NCI-H187 treated with DMSO at 0.1 percent for 48 hours (cell line): ENCODE measurements around the gene CWC27.
A peak's percentile ranks its signal among the peaks of the same experiment; 100 is the strongest.

Experiments
- DNase-seq: peaks from one replicate; lab custom pipeline; 2025; lab: John Stamatoyannopoulos, UW

The CWC27 gene

DNA sequence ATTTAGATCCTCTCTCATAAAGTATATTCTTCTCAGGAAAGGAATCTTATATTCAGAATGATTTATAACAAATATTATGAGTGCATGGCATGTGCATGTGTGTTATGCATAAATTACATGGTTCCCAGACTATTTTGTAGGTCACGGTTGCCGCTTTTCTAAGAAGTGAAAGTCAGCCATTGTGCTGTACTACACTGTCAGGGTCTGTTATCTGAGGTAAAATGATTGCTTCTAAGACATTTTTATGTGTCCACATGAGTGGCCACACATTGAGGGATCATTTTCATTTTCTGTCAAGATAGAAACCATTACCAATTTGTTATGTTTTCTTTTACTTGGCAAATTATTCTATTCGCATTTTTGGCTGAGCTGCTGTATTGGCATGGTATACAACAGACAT lies 210.8 kb downstream of the CWC27 start:
- DNase-seq: no peak

DNA sequence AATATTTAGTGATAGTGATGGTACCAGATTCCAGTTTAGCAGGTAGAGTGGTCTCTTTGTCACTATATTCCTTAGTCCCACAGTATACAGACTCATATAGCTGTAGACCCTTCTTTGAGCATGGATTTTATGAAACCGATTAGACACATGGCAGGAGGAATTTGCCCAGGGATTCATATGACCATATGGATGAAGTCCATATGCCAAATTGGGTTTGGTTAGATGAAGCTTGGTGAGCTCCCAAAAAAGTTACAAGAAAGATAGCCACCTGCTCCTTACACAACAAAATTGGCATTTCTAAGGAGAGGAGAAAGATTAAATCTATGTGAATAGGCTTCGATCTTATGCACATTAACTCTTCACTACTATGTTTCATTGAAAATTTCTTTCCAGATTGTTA lies 211.4 kb downstream of the CWC27 start:
- no peak for DNase-seq

DNA sequence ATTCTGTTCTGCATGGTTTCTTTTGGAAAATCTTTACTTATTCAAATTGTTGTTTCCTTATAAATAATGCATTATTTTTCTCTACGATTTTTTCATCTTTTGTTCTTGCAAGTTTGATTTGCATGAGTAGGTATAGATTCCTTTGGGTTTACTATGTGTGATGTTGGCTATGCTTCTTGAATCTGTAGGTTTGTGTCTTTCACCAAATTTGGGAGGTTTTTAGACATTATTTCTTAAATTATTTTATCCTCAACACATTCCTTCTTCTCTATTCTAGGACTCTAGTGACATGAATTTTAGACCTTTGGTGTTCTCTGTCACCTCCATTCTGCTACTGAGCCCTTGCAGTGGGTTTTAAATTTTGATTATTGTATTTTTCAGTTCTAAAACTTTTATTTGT lies 219.0 kb downstream of the CWC27 start:
- no peak for DNase-seq

DNA sequence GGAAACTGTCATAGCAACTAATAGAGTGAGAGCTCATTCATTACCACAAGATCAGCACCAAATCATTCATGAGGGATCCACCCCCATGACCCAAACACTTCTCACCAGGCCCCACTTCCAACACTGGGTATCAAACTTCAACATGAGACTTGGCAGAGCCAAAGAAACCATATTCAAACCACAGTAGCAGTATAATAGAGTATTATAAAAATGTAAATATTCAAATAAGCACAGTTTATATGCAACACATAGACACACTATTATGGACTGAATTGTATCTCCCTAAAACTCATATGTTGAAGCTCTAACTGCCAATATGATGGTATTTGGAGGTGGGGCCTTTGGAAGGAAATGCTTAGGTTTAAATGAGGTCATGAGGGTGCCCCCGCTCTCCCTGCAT lies 240.5 kb downstream of the CWC27 start:
- DNase-seq: no peak

DNA sequence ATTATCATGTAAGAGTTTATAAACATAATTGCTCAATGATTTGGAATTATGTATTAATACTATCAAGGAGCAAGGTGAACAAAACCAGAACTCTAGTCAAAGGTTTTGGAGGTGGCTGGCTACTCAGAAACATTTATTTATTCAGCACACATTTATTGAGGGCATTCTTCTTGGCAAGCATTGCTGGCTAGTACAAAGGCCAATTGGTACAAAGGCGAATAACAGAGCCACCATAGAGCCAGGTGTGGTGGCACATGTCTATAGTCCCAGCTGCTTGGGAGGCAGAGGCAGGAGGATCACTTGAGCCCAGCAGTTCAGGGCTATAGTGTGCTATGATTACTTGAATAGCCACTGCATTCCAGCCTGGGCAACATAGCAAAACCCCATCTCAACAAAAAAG lies 242.1 kb downstream of the CWC27 start:
- no peak for DNase-seq

DNA sequence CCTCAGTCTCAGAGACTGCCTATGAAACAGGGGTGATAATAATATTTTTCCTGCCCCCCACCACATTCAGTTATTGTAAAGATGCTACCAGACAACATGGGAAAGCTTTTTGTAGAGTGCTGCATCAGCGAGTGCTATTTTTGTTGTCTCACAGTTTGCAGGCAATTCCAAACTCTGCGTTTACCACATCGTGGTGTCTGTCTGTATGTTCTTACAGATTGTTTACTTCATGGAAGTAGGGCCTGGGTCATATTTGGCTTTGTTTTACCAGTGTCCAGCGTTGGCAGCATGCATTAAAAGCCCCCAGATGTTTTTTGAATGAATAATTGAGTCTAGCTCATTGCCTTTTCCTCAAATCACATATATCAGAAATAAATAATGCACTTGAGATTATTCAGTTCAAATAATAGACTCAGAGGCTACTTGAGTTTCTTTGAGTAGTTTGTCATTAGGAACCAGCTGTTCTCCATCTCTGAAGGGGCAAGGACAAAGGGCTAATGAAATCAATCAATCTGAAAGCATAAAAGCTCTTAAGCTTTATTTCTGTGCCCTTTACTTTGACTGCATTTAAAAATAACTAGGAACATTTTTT lies 243.7 kb downstream of the CWC27 start:
- no peak for DNase-seq

DNA sequence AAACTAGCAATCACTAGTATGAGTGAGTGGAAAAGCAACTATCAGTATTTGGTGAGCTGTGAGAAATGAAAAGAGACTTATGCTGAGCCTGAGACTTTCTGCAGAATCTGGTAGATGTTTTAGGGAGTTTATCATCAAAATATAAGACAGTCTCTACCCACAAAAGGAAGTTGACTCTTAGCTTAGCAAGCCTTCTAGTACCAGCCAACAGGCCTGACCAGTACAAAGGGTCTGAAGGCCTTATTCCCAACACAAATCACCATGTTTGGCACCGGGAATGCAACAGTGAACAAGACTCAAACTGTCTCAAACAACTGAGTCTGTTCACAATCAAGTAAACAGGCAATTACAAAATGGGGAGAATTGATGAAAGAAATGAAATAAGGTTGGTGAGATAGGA lies 244.4 kb downstream of the CWC27 start:
- DNase-seq: no peak

DNA sequence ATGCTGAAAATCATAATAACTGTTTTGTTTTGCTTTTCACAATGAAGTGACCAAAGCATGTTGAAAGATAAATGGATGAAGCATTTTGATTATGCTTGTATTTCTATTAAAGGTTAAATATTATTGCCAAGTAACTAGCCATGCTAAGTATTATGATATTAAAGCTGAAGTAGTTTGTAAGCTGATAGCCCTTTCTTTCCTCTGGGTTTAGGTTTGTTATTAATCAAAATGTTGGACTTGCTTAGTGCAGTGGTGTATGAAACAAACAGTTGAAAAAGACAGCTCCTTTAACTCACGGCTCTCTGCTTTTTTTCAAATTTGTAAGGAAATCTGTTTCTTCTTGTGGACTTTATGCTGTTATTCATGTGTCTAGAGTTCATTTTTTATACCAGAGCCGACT lies 246.0 kb downstream of the CWC27 start:
- no peak for DNase-seq

DNA sequence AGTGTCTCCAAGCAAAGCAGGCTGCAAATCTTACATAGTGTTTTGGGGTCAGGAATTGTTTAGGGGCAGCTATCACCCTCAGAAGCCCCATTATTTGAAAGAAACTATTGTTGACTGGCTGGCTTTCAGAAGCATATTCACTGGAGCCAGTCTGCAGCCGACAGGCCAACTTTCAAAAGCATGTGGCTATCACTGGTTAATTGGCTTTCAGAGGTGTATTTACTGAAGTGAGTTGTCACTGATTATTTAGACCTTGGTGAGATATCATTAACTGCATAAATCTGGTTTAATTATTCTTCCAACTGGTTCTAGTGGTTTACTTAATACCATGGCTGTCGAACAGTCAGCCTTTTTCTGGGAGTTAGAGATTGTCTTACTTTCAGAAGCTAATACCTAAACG lies 247.0 kb downstream of the CWC27 start:
- DNase-seq: no peak

DNA sequence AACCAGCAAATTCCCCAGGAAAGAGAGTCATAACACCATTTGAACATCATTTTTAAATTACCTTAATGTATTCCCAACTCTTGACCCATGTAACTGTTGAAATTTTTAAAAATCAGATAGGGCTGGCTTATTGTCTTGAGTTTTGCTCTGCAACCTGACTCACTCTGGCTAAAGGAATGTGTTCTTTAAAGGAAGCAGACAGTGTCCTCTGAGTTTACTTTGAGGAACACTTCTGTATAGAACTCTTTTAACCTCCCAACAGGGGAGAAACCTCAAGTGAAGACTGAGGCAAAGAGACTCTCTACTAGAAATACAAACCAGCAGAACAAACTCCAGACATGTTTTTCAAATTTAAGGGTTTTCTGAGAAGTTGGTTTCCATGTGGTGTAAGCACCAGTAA lies 248.9 kb downstream of the CWC27 start:
- no peak for DNase-seq

DNA sequence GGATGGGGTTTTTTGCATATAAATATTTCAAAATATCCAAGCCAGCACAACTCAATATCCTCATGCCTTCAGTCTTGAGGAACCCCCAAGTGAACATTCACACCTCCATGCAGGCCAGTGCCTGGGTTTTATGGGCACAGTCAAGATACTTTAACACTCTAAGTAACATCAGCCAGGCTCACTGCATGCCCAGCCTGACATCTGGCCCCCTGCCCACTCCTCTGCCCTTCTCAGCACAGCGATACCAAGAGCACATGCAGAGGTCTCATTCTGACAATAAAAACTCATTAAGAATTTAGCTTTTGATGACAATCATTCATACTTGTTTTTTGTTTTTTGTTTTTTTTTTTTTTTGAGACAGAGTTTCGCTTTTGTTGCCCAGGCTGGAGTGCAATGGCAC lies 250.0 kb downstream of the CWC27 start:
- no peak for DNase-seq

DNA sequence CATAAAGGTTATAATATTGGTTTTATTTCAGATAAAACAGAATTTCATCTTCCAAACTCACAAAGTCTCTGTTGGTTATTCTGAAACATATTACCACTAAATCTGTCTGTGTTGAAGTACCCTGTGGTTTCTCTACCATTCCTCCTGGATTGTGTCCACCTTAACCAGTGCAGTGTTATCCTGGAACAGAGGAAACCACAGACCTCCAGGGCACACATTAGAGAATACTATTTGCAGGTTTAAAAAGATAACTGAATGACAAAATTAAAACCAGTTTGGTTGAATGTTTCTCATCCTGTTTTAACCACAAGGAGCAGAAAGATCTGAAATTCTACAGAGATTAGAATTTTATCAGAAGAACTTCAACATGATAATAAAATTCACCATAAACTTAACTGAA lies 251.8 kb downstream of the CWC27 start:
- no peak for DNase-seq

DNA sequence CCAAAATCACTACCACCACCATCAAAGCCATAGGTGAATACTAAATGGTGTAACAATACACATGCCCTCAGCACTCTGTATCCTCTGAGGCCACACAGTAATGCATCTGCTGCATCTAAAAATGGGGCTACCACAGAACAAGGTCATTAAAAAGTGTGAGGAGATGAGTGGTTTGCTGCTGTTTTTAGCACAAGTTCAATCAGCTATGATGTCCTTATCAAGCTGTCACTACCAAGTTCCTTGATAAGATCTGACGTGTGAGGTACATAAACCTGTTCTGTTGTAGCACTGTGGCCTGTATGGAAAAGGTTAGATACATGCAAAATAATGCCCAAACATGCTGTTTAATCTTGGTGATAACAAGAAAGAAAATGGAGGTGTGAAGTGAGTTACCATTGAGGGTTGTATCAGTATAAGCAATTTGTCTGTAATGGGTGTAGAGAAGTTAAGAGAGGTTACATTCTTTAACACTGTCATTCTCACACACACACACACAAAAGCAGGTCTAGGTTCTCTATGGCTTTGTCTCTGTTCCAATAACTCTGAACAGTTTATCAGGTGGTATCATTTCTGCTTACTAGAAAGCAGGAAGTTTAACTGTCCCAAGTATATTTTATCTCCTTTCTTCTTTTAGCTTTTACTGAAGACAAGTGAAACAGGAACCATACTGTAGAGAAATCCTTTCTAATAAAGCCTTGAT lies 252.9 kb downstream of the CWC27 start:
- no peak for DNase-seq

DNA sequence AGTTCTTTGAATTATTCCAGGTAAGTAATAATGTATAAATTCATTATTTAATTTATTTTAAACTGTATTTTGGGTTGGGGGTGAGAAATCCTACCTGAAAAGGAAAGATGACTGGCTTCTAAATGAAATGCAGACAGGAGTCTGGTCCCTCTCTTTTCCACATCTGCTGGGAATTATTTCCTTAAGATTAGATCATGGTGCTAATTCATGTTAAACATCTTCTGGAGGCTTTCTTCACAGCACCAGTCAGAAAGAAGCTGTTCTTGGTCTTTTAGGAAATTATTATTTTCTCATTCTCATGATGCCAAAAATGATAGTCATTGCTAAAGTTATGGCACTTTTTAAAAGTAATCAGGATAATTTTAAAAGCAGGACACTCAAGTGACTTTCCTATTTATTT lies 254.2 kb downstream of the CWC27 start:
- DNase-seq: no peak

DNA sequence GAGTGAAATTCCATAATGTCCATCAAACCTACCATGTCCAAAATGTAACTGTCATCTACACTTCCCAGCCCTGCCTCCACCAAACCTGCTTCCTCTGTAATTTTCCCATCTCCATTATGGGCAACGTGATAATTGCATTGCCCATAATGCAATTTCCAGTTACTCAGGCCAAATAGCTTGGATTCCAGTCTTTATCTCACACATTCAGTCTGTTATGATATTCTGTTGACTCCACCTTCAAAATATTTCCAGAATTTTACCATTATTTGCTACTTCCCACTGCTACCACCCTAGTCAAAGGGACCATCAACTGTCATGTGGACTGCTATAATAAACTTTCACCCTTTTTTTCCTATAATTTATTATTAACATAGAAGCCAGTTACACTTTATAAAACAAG lies 256.0 kb downstream of the CWC27 start:
- no peak for DNase-seq

DNA sequence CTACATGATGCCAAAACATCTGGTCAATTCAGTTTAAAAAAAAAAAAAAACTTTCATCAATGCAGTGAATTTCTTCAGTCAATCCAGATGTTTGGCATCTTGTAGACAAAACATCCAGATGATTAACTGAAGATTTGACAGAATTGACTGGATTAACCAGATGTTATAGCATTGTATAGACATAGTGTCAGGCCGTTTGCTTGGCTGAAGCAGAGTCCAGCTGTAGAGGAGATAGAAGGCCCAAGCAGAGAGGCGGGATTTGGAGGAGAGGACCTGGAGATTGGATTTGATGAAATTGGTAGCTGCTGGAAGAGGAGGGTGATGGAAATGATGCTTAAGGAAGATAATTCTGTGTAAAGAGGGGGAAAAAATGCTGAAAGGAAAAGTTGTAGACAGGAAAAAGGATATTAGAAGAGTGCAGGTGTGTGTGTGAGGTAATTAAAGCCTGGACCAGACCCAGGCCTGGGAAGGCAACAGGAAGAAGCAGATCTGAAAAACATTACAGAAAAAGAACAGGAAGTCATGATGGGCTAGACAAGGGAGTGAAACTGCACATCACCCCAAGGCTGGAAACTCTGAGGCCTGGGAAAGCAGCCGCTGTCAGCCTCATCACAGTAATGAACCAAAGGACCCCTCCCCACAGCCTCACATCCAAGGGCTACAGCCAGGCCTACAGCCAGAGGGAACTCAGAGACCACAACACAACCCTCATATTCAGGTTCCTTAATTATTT lies 258.3 kb downstream of the CWC27 start:
- no peak for DNase-seq

DNA sequence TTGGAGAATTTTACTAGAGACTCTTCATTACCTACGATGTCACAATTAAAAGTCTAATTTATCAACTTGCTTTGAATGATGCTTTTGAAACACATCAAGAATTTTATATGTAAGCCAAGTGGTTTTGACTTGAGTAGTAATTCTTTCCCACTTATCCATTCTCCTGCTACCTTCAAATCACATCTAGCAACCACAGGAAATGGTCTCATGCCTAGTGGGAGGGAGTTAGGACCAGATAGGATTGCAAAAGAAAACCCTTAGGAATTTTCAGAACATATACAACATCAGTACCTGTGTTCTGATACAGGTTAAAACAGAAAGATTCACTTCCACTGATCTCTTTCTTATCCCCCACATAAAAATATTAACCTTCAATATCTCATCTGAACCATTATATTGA lies 260.4 kb downstream of the CWC27 start:
- DNase-seq: no peak

DNA sequence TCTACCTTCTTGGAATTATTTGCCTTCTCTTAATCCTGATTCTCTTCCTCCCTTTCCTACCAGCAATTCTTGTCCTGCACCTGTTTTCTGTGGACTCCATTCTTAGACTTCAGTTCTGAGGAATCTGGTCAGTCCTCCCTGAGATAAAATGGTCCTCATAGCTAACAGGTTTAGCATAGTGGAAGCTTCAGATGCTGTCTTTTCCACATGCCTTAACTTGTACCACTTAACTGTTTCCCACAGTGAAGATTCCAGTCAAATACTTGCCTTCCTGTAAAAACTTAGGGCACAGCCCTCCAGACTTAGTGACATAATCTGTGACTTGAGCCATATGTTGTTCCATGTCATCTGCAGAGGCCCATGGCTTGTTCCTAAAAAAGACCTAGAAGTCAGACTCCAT lies 261.3 kb downstream of the CWC27 start:
- DNase-seq: no peak

DNA sequence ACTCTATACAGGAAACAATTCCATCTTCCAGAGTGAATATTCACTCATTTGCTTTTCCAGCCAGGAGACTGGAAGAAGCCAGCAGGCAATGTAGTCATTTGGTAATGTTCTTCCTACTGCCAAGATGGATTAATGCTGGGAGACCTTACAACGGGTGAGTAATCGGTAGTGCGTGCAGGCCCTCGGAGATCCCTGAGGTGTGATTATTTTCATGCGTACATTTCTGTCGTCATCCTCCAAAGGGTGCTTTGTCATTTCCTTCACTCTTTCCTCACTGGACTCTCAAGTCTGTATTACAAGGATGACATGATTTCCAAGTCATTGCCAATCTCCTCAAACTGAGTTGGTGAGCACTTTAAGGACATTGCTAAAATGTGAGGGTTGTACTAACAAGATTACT lies 263.5 kb downstream of the CWC27 start:
- no peak for DNase-seq

DNA sequence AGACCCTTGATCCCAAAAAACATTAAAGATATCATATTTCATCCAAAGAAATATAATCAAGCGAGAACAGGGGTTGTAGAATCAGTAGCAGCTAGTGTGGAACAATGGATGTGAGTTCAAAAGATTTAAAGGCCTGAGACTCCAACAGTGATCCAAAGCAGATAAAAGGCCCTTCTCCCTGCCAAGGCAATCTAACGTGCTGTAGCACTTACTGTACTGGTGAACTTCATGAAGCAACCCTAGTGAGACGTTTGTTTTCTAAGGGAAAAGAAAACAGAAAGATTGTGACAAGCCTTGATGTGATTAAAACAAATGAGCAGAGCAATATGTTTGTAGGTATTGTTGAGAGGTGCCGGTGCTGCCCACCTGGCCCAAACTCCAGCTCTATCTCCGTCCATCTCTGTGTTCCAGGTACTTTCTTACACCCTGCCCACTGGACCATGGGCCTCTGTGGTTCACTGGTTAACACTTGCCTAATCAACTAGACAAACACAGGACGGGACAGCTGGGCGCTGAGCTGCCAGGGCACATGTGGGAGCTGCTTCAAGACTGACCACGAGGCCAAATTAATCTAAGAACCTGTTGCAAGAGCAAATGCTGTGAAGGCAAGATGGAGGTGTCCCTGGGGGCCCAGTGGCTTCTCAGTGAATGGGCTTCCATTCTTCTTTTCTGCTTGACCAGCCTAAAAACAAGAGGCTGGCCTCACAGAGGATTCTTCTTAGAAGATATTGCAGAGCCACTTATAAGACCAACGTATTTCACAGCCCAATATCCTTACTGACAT lies 265.5 kb downstream of the CWC27 start:
- DNase-seq: no peak

DNA sequence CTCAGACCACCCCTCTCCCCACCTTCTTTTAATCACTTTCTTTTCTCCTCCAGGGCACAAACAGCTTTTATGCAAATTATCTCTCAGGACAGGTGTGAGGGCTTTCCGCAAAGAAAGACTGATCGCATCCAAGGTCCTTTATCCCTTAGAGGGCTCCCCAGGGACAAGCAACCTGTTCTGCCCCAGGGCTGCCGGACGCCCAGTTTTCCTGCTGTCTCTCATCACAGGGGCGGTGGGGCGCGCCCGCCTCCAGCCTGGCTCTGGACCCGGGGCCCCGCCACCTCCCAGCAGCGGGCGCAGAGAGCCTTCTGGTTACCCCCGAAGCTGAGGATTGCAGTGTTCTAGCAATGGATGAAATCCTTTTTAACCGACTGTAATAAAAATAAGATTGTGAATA lies 266.1 kb downstream of the CWC27 start:
- peak; percentile 41 for DNase-seq
